AG10803 (cell line): ENCODE measurements around the gene TMEM217.

Experiments used
- DNase-seq: peaks from one replicate; pipeline ENCODE4 v3.0.0; 2010; ENCODE audit warnings: low read depth
- H3K4me3 ChIP-seq: 2 replicates; pipeline ENCODE4 v1.5.1; 2011; ENCODE audit warnings: mild to moderate bottlenecking, low read length, control low read depth
- CTCF ChIP-seq: conservative IDR thresholded peaks from 2 replicates; pipeline ENCODE4 v1.5.1; 2011; ENCODE audit warnings: mild to moderate bottlenecking, low read length, control low read depth, inconsistent platforms

The TMEM217 gene

GRCh38 chr6:37239526-37239925, 18.4 kb downstream of the TMEM217 start:
- peak; percentile 72 for DNase-seq
- TF ChIP-seq CTCF, result no peak
- H3K4me3 ChIP-seq, result no peak overlapping the region

- TF ChIP-seq CTCF, result no peak
- no peak overlapping the region for H3K4me3 ChIP-seq
- no peak for DNase-seq
Measured at GRCh38 chr6:37238381-37238780, 19.6 kb downstream of the TMEM217 start.

GRCh38 chr6:37237789-37238188, 20.2 kb downstream of the TMEM217 start:
- no peak for DNase-seq
- H3K4me3 ChIP-seq, result no peak overlapping the region
- TF ChIP-seq CTCF, result no peak

GRCh38 chr6:37236921-37237320, 21.0 kb downstream of the TMEM217 start:
- TF ChIP-seq CTCF, result no peak
- no peak overlapping the region for H3K4me3 ChIP-seq
- DNase-seq, result no peak

- TF ChIP-seq CTCF, result no peak
- DNase-seq, result no peak
- no peak overlapping the region for H3K4me3 ChIP-seq
Measured at GRCh38 chr6:37233541-37233940, 24.4 kb downstream of the TMEM217 start.

- DNase-seq, result no peak
- TF ChIP-seq CTCF, result no peak
- H3K4me3 ChIP-seq, result no peak overlapping the region
Measured at GRCh38 chr6:37232430-37233017, 25.4 kb downstream of the TMEM217 start.

- no peak for DNase-seq
- no peak overlapping the region for H3K4me3 ChIP-seq
- TF ChIP-seq CTCF, result no peak
Measured at GRCh38 chr6:37230104-37230503, 27.8 kb downstream of the TMEM217 start.
